Breast epithelium (tissue), 4 donors: ENCODE results near the gene ETS1. TPM values are rescaled to one million over a fixed set of nuclear protein-coding genes. Genes with fewer than 3 reads are reported as not detected.

Source experiments
- DNase-seq, 2 donors: peaks; one replicate each; pipeline ENCODE4 v3.0.0-alpha.2; 2019; ENCODE audit warnings: low spot score in 2 of 2
- H3K27ac ChIP-seq, 2 donors: fragments of 200-600 bp; sonication (generic) in 1 of 2; one replicate each; pipeline ENCODE4 v1.5.1; 2016 to 2019; ENCODE audit warnings: mild to moderate bottlenecking in 1 of 2
- H3K27me3 ChIP-seq, 2 donors: fragments of 200-600 bp; sonication (generic) in 1 of 2; one replicate each; pipeline versions ENCODE4 v1.5.1 to v1.6.0; 2017 to 2019; ENCODE audit warnings: control low read depth in 1 of 2, mild to moderate bottlenecking in 1 of 2
- H3K36me3 ChIP-seq: fragments of 200-600 bp; one replicate; pipeline ENCODE4 v1.5.1; 2019
- H3K4me1 ChIP-seq, 2 donors: fragments of 200-600 bp; sonication (generic); one replicate each; pipeline ENCODE4 v1.5.1; 2016 to 2019; ENCODE audit warnings: control low read depth in 1 of 2
- H3K4me3 ChIP-seq, 3 donors: fragments of 200-600 bp; sonication (generic); 1 replicate in 2 of 3; 2 replicates in 1 of 3; pipeline ENCODE4 v1.5.1; 2016 to 2019; ENCODE audit warnings: mild to moderate bottlenecking in 3 of 3, moderate library complexity in 2 of 3
- H3K9me3 ChIP-seq, 2 donors: fragments of 200-600 bp; sonication (generic) in 1 of 2; one replicate each; pipeline ENCODE4 v1.5.1; 2016 to 2019; ENCODE audit warnings: control low read depth in 1 of 2
- POLR2A ChIP-seq: fragments of 450-650 bp; IDR thresholded peaks from one replicate; pipeline ENCODE4 v1.6.1; 2016; ENCODE audit warnings: antibody characterized with exemption, mild to moderate bottlenecking, moderate library complexity
- POLR2AphosphoS5 ChIP-seq, 3 donors: sonication (generic); formaldehyde crosslinking; IDR thresholded peaks; one replicate each; pipeline ENCODE4 v1.6.1; 2017; ENCODE audit warnings: antibody characterized with exemption in 3 of 3
- intact Hi-C: fragments of 100-400 bp; cut with DNase I; formaldehyde crosslinking; loops from one replicate; pipeline ENCODE4 v1.15.1; 2023; ENCODE audit warnings: low total_unique reads
- total RNA-seq, 3 donors: library from RNA; depleted of rRNA; stranded (reverse); fragments of >200 nt; gene quantifications; one replicate each; pipeline ENCODE4 v1.1.0, GENCODE V29; 2016
- TF ChIP-seq, protein P1 (sequence below), 3 donors: fragments of 450-650 bp; IDR thresholded peaks; one replicate each; pipeline ENCODE4 v1.5.1; 2016 to 2017; ENCODE audit warnings: antibody characterized with exemption in 3 of 3, mild to moderate bottlenecking in 3 of 3, moderate library complexity in 3 of 3

Gene ETS1
- total RNA-seq, 3 donors from 2014 or later, result 65.6 to 92.1 (median 73.2) TPM

DNA sequence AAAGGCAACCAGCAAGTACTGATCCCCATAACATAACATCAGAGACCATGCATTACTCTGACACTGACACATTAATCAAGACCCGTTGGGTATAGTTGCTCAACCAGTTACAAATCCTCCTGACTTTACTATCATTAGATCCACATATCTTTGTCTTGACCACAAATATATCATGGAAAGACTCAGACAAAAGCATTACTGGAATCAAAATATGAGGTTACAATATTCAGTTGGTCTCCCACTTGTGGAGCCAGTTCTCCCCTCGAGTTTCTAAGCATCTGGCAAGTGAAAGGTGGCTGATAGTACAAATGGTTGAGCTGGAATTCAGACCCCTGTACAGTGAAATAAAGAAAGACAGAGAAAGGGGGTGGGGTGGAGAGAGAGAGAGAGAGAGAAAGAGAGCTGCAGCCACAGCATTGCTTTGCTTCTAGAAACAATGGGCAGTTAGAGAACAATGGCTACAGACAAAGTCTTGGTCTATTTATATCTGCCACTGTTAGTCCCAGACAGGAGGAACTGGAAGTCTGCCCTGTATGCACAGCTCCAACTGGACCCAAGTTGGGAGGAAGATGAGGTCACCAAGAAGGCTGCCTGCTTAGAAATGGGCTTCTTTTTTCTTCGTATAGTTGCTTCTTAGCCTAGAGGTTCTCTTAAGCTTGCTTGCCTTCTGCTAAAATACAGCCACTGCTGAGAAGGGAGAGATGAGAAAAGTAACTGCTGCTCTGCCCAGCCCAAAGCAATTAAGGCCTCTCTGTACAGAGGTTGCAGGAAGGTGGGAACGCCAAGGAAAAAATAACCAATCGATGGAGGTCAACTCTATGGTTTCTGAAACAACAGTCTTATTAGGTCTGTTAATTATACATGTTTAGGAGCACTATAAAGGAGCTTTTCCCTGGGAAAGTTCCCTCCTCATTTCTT is 85.5 kb downstream of the ETS1 start:
- H3K9me3 ChIP-seq, result no peaks in the 10 kb centered on the region
- H3K4me3 ChIP-seq, result peak overlapping the region in 1 of 3 donors; percentile 10
- TF ChIP-seq POLR2A (no peak), POLR2AphosphoS5 (IDR thresholded peaks at IDR 0.05) (no peak)
- TF ChIP-seq, protein P1, sequence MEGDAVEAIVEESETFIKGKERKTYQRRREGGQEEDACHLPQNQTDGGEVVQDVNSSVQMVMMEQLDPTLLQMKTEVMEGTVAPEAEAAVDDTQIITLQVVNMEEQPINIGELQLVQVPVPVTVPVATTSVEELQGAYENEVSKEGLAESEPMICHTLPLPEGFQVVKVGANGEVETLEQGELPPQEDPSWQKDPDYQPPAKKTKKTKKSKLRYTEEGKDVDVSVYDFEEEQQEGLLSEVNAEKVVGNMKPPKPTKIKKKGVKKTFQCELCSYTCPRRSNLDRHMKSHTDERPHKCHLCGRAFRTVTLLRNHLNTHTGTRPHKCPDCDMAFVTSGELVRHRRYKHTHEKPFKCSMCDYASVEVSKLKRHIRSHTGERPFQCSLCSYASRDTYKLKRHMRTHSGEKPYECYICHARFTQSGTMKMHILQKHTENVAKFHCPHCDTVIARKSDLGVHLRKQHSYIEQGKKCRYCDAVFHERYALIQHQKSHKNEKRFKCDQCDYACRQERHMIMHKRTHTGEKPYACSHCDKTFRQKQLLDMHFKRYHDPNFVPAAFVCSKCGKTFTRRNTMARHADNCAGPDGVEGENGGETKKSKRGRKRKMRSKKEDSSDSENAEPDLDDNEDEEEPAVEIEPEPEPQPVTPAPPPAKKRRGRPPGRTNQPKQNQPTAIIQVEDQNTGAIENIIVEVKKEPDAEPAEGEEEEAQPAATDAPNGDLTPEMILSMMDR (IDR thresholded peaks at IDR 0.05), result no peak
- no peaks in the 10 kb centered on the region for H3K36me3 ChIP-seq
- no peaks in the 10 kb centered on the region for H3K27me3 ChIP-seq
- H3K4me1 ChIP-seq, result peaks cover 7 to 30% of the 10 kb centered on the region in 2 donors
- H3K27ac ChIP-seq, result peak overlapping the region; percentile 35 to 45
- intact Hi-C loops, result no loop called here
- DNase-seq, result no peak

GRCh38 chr11:128501008-128501407 is 86.3 kb downstream of the ETS1 start:
- Histone ChIP-seq H3K27ac (peak overlapping the region; percentile 35 to 62), H3K4me3 (no peak overlapping the region), H3K27me3 (no peaks in the 10 kb centered on the region), H3K36me3 (no peaks in the 10 kb centered on the region), H3K4me1 (peaks cover 7 to 37% of the 10 kb centered on the region in 2 donors), H3K9me3 (no peaks in the 10 kb centered on the region)
- intact Hi-C loops, result no loop called here
- TF ChIP-seq, protein P1 (IDR thresholded peaks at IDR 0.05), result no peak
- DNase-seq, result no peak

DNA sequence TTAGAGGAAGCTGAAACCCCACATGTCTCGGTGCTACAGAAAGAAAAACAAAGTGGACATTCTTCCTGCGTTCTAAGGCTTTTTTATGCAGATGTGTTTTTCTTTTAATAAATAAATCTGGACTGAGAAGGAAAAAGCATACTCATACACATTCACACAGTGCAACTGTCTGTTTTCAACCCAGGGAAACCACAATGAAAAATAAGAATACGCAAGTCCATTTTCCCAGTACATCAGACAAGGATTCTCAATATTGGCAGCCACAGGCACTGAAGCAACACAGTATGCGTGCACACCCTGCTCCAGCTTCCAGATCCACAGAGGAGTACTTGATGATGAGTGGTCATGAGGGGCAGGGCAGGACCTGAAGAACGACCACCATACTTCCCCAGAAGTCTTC is 86.9 kb downstream of the ETS1 start:
- TF ChIP-seq, protein P1 (IDR thresholded peaks at IDR 0.05), result no peak
- TF ChIP-seq POLR2A (no peak), POLR2AphosphoS5 (IDR thresholded peaks at IDR 0.05) (no peak)
- peaks cover 7 to 39% of the 10 kb centered on the region in 2 donors for H3K4me1 ChIP-seq
- no peaks in the 10 kb centered on the region for H3K36me3 ChIP-seq
- no peaks in the 10 kb centered on the region for H3K27me3 ChIP-seq
- peak overlapping the region; percentile 35 to 62 for H3K27ac ChIP-seq
- DNase-seq, result no peak
- no peaks in the 10 kb centered on the region for H3K9me3 ChIP-seq
- intact Hi-C loops, result no loop called here
- H3K4me3 ChIP-seq, result no peak overlapping the region

DNA sequence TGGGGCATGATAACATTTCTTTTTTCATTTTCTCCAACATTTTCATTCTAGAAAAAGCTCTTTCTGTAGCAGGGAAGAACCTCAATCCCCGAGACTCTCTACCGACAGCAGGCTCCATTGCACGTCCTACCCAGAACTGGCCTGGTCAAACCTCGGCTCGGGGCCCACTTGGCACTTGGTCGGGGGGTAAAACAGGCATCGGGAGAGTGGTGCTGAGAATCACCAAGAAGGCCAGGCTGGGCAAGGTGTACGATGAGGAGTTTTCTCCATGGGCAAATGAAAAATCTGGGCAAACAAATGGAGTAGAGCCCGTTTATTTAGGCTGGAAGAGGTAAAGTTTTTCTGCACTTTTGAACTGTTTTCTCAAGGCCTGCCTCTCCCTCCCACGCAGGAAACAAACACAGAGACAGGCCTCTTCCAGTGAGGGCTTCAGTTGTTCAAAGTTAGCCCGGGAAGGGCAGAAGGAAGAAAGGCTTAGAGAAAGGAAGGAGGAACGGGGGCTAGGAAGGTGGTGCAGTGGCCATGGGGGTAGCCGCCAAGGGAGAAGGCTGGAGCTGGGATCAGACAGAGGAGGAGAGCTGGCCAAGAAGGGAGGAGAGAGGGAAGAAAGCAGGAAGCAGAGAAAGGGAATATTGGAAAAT is 87.6 kb downstream of the ETS1 start:
- no peaks in the 10 kb centered on the region for H3K27me3 ChIP-seq
- TF ChIP-seq POLR2A, result no peak
- no peak for TF ChIP-seq POLR2AphosphoS5 (IDR thresholded peaks at IDR 0.05)
- TF ChIP-seq, protein P1 (IDR thresholded peaks at IDR 0.05), result no peak
- H3K4me3 ChIP-seq, result peak overlapping the region in 1 of 3 donors; percentile 31
- no peak for DNase-seq
- intact Hi-C loops, result no loop called here
- no peaks in the 10 kb centered on the region for H3K9me3 ChIP-seq
- H3K4me1 ChIP-seq, result peaks cover 7 to 39% of the 10 kb centered on the region in 2 donors
- H3K27ac ChIP-seq, result peak overlapping the region; percentile 35 to 75
- H3K36me3 ChIP-seq, result no peaks in the 10 kb centered on the region

DNA sequence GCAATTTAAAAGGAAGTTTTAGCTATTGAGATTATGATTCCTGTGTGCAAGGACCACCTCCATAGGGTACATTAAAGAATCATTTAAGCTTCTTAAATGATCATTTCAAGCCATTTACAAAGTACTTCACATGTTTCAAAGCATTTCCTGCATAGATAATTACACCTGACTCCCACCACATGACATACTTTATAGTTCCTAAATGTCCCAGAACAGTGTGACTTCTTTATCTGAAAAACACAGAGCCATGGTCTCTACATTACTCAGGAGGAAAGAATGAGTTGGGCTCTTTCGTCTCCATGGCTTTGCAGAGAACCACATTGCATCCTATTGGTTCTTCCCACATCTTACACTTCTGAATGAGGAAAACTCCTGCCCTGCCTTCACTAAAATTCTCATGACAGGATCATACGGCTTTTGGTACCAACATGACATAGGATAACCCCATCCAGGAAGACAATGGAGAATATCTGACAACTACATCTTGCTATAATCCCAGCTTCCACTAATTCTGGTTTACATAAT is 88.6 kb downstream of the ETS1 start:
- no peaks in the 10 kb centered on the region for H3K9me3 ChIP-seq
- no peaks in the 10 kb centered on the region for H3K27me3 ChIP-seq
- peaks cover 7 to 39% of the 10 kb centered on the region in 2 donors for H3K4me1 ChIP-seq
- no peak for TF ChIP-seq POLR2A
- no peak for TF ChIP-seq POLR2AphosphoS5 (IDR thresholded peaks at IDR 0.05)
- TF ChIP-seq, protein P1 (IDR thresholded peaks at IDR 0.05), result no peak
- no peak overlapping the region for H3K4me3 ChIP-seq
- peak overlapping the region; percentile 35 to 75 for H3K27ac ChIP-seq
- intact Hi-C loops, result no loop called here
- no peaks in the 10 kb centered on the region for H3K36me3 ChIP-seq
- DNase-seq, result no peak
